Kidney epithelial cell (primary cell): ENCODE results near the gene ZNF71. TPM values are rescaled to one million over a fixed set of nuclear protein-coding genes. Genes with fewer than 3 reads are reported as not detected.

Experiments used
- DNase-seq: peaks from one replicate; pipeline ENCODE4 v3.0.0-alpha.2; 2010; ENCODE audit warnings: low read depth
- H3K27me3 ChIP-seq: 2 replicates; pipeline ENCODE4 v1.6.0; 2011; ENCODE audit warnings: low read length; ENCODE audit not compliant: control insufficient read depth, insufficient read depth
- H3K36me3 ChIP-seq: 2 replicates; pipeline ENCODE4 v1.5.1; 2011; ENCODE audit warnings: low read length; ENCODE audit not compliant: control insufficient read depth, insufficient read depth
- H3K4me3 ChIP-seq: 2 replicates; pipeline ENCODE4 v1.5.1; 2011; ENCODE audit warnings: low read depth, mild to moderate bottlenecking, control low read depth, low read length
- CTCF ChIP-seq: IDR thresholded peaks from 2 replicates; pipeline ENCODE4 v1.5.1; 2011; ENCODE audit warnings: mild to moderate bottlenecking, moderate library complexity, low read length, control low read depth, inconsistent platforms; ENCODE audit not compliant: insufficient read depth, poor library complexity, severe bottlenecking
- total RNA-seq: library from RNA; depleted of rRNA; stranded (reverse); fragments of >200 nt; gene quantifications from 2 replicates; pipeline ENCODE4 v1.2.3, GENCODE V29; 2015

ZNF71 gene
- total RNA-seq, 1 donor from 2014 or later: 12.3 TPM

DNA sequence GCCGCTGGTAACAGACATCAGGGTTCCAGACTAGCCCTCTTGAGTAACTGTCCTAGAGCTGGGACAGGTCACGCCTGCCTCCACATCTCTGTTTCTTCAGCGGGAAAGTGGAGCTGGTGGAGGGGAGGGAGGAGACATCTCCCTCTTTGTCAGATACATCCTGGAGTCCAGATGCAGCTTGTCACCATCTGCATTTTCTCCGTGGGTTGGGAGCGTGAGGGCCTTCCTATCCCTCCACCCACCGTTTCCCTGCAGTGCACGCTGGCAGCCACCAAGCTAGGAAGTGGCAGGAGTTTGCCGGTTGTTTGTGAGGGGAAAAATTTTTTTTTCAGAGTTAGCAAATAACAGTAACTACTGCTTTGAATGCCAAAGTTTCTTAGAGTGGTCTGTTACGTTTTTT lies 27.9 kb downstream of the ZNF71 start:
- Histone ChIP-seq H3K4me3 (no peak overlapping the region), H3K27me3 (no peaks in the 10 kb centered on the region), H3K36me3 (peaks cover 3% of the 10 kb centered on the region)
- TF ChIP-seq CTCF: no peak
- no peak for DNase-seq

- no peak for TF ChIP-seq CTCF
- H3K27me3 ChIP-seq: no peaks in the 10 kb centered on the region
- no peak overlapping the region for H3K4me3 ChIP-seq
- peaks cover 3% of the 10 kb centered on the region for H3K36me3 ChIP-seq
- no peak for DNase-seq
Observed at GRCh38 chr19:56625708-56626107, 30.6 kb downstream of the ZNF71 start.

DNA sequence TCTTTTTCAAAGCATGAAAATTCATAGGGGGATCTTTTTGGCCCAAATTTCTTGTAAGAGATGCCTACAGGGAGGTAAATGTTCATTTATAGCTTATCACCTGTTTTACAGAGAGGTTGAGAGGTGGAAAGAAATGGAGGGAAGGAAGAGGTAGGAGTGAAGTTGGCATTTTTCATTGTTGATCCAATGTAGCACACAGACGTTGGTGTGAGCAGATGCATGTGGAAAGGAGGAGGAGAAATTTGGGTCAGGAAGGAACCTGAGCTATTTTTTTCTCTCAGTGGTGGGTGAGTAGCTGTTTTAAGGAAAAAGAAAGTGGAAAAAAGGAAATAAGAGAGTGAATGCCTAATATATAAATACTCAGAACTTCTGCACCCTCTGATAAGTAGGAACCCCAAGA lies 37.9 kb downstream of the ZNF71 start:
- no peak for TF ChIP-seq CTCF
- no peaks in the 10 kb centered on the region for H3K27me3 ChIP-seq
- DNase-seq: no peak

GRCh38 chr19:56637976-56638555 lies 43.0 kb downstream of the ZNF71 start:
- DNase-seq: peak; percentile 1

More for the DNA sequence above, 37.9 kb downstream of the ZNF71 start:
- Histone ChIP-seq H3K4me3 (no peak overlapping the region), H3K36me3 (no peaks in the 10 kb centered on the region)

DNA sequence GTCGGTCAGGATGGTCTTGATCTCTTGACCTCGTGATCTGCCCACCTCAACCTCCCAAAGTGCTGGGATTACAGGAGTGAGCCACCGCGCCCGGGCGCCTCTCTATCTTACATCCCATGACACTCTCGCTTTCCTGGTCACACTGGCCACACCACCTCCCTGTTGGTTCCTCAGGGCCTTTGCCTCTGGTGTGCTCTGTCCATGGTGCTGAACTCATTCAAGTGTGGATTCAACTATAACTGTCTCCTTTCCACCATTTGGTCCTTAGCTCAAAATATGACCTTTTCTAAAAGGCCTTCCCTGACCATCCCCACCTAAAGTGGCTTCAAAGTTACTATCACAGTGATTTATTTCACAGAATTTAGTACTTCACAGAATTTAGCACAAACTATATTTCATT lies 44.1 kb downstream of the ZNF71 start:
- H3K4me3 ChIP-seq: no peak overlapping the region
- DNase-seq: no peak
- peaks cover 6% of the 10 kb centered on the region for H3K27me3 ChIP-seq
- TF ChIP-seq CTCF: no peak
- no peaks in the 10 kb centered on the region for H3K36me3 ChIP-seq

More at GRCh38 chr19:56637976-56638555, 43.0 kb downstream of the ZNF71 start:
- Histone ChIP-seq H3K27me3 (peaks cover under 1% of the 10 kb centered on the region), H3K4me3 (no peak overlapping the region), H3K36me3 (no peaks in the 10 kb centered on the region)
- TF ChIP-seq CTCF: no peak
